Eye (tissue), 1 donor: ENCODE results near the gene FAM162A.
"Not testable (repeated sequence)": the region's sequence is repeated elsewhere in the genome, so short reads cannot be mapped to it uniquely, and the experiment has no call there.

ENCODE experiments used
- DNase-seq: peaks from one replicate; pipeline ENCODE4 v3.0.0-alpha.2; 2015

The FAM162A gene

GRCh38 chr3:122383771-122384697, at the start of gene FAM162A:
Gene FAM162A (plus strand): TSS chr3:122384182. CDS start chr3:122384266, 84 bp downstream.
- DNase-seq = peak; percentile 97

GRCh38 chr3:122342803-122343202, 41.2 kb upstream of the FAM162A start:
- no peak for DNase-seq

- no peak for DNase-seq
Measured at GRCh38 chr3:122343654-122344053, 40.3 kb upstream of the FAM162A start.

GRCh38 chr3:122349171-122349570, 34.8 kb upstream of the FAM162A start:
- no peak for DNase-seq

GRCh38 chr3:122350814-122351418, 33.1 kb upstream of the FAM162A start:
- DNase-seq = no peak

- no peak for DNase-seq
Measured at GRCh38 chr3:122351612-122352011, 32.4 kb upstream of the FAM162A start.

GRCh38 chr3:122353215-122353614, 30.8 kb upstream of the FAM162A start:
- DNase-seq = no peak

GRCh38 chr3:122353893-122354401, 30.0 kb upstream of the FAM162A start:
- DNase-seq = no peak

GRCh38 chr3:122355612-122356011, 28.4 kb upstream of the FAM162A start:
- no peak for DNase-seq

- DNase-seq = peak; percentile 8
Measured at GRCh38 chr3:122356402-122356801, 27.6 kb upstream of the FAM162A start.

GRCh38 chr3:122357828-122358702, 25.9 kb upstream of the FAM162A start:
- peak; percentile 37 for DNase-seq

- DNase-seq = no peak
Measured at GRCh38 chr3:122358703-122359032, 25.3 kb upstream of the FAM162A start.

- DNase-seq = no peak
Measured at GRCh38 chr3:122362026-122362425, 22.0 kb upstream of the FAM162A start.

- DNase-seq = no peak
Measured at GRCh38 chr3:122364490-122364889, 19.5 kb upstream of the FAM162A start.

GRCh38 chr3:122365073-122365472, 18.9 kb upstream of the FAM162A start:
- DNase-seq = no peak

- DNase-seq = not testable (repeated sequence)
Measured at GRCh38 chr3:122365582-122366378, 18.2 kb upstream of the FAM162A start.

GRCh38 chr3:122366379-122366749, 17.6 kb upstream of the FAM162A start:
- DNase-seq = no peak

- no peak for DNase-seq
Measured at GRCh38 chr3:122374034-122374433, 9.9 kb upstream of the FAM162A start.

- no peak for DNase-seq
Measured at GRCh38 chr3:122377975-122378374, 6.0 kb upstream of the FAM162A start.

- peak; percentile 96 for DNase-seq
Measured at GRCh38 chr3:122382888-122383666, 905 bp upstream of the FAM162A start, which contains the start of gene MIX23. Gene MIX23 (minus strand): TSS chr3:122383231. CDS start chr3:122383224, 7 bp downstream.

GRCh38 chr3:122387709-122388108, 3.7 kb downstream of the FAM162A start:
- DNase-seq = no peak
